K562 (cell line): ENCODE results near the gene DOCK6. TPM values are rescaled to one million over a fixed set of nuclear protein-coding genes. Genes with fewer than 3 reads are reported as not detected.
A peak's percentile ranks its signal among the peaks of the same experiment; 100 is the strongest.

Experiments
- ATAC-seq: fragments of 200-7000 bp; cut with Tn5 transposase; 3 replicates; pipeline ENCODE4 v1.9.1; 2020; ENCODE audit warnings: moderate library complexity
- BruUV-seq: library from RNA; stranded (reverse); fragments of 400-500 nt; replicated peaks from 2 replicates; lab custom pipeline; 2021; lab: Mats Ljungman, UMichigan
- CTCF ChIA-PET: fragments of 300-600 bp; formaldehyde crosslinking; extraction: SDS; loops from one replicate; lab custom pipeline; 2021; ENCODE audit warnings: low intra/inter-chr PET ratio; lab: Yijun Ruan, JAX
- POLR2A ChIA-PET: fragments of 300-600, 350-650 bp; sonication (Branson Sonifier 250); formaldehyde crosslinking; extraction: SDS; loops from one replicate; lab custom pipeline; 2021; ENCODE audit warnings: antibody characterized with exemption, inconsistent platforms; lab: Yijun Ruan, JAX
- DNase-seq, 4 experiments: peaks; one replicate each; pipeline versions ENCODE4 v3.0.0 to v3.0.0-alpha.2; 2011 to 2018; ENCODE audit warnings: low spot score in 3 of 4, mixed read lengths in 3 of 4; ENCODE audit errors: extremely low read depth in 1 of 4
- FAIRE-seq: peaks from 2 replicates; lab custom pipeline; 2011; peaks lifted over from hg19 to GRCh38; lab: Jason Lieb, UNC
- H2AFZ ChIP-seq: 2 replicates; pipeline ENCODE4 v1.6.0; 2011; ENCODE audit warnings: low read depth, low read length, control low read depth, inconsistent platforms
- H3K27ac ChIP-seq: fragments of 200-600 bp; 3 replicates; pipeline ENCODE4 v1.8.0; 2011; ENCODE audit warnings: low read depth, mild to moderate bottlenecking, control low read depth, inconsistent platforms, low read length, moderate library complexity, mixed read lengths; ENCODE audit errors: extremely low read depth
- H3K27me3 ChIP-seq, 2 experiments: fragments of 300-600 bp in 1 of 2; 2 replicates in 1 of 2; 3 replicates in 1 of 2; pipeline versions ENCODE4 v1.6.0 to v1.8.0; 2011; ENCODE audit warnings: inconsistent platforms in 2 of 2, low read length in 2 of 2, mild to moderate bottlenecking in 1 of 2, mixed read lengths in 1 of 2, moderate library complexity in 1 of 2; ENCODE audit not compliant: control insufficient read depth in 2 of 2, insufficient read depth in 2 of 2
- H3K36me3 ChIP-seq: fragments of 300-600 bp; 3 replicates; pipeline ENCODE4 v1.8.0; 2011; ENCODE audit warnings: mild to moderate bottlenecking, low read length, inconsistent platforms; ENCODE audit not compliant: control insufficient read depth, insufficient read depth
- H3K4me1 ChIP-seq, 2 experiments: fragments of 200-600 bp in 1 of 2; replicated peaks in 1 of 2; 2 replicates in 1 of 2; 3 replicates in 1 of 2; pipeline versions ENCODE4 v1.5.1 to v1.8.0; 2011; ENCODE audit warnings: inconsistent platforms in 2 of 2, low read length in 2 of 2, mild to moderate bottlenecking in 1 of 2, mixed read lengths in 1 of 2, moderate library complexity in 1 of 2; ENCODE audit not compliant: control insufficient read depth in 2 of 2, insufficient read depth in 2 of 2
- H3K4me2 ChIP-seq: 2 replicates; pipeline ENCODE4 v1.6.1; 2011; ENCODE audit warnings: low read length, control low read depth, inconsistent platforms, mixed read lengths; ENCODE audit not compliant: insufficient read depth
- H3K4me3 ChIP-seq: fragments of 200-600 bp; sonication (generic), shearing (Covaris generic); 2 replicates; pipeline ENCODE4 v1.5.1; 2016; ENCODE audit warnings: control low read depth, inconsistent platforms
- H3K79me2 ChIP-seq: fragments of 200-600 bp; 3 replicates; pipeline ENCODE4 v1.8.0; 2011; ENCODE audit warnings: low read length, inconsistent platforms; ENCODE audit not compliant: control insufficient read depth, insufficient read depth
- H3K9ac ChIP-seq, 2 experiments: 2 replicates each; pipeline versions ENCODE4 v1.6.0 to v1.6.1; 2011; ENCODE audit warnings: low read depth in 2 of 2, low read length in 2 of 2, control low read depth in 1 of 2, inconsistent platforms in 1 of 2, mild to moderate bottlenecking in 1 of 2, mixed read lengths in 1 of 2; ENCODE audit not compliant: insufficient read depth in 1 of 2
- H3K9me1 ChIP-seq: one replicate; pipeline ENCODE4 v1.6.0; 2011; ENCODE audit warnings: inconsistent platforms, mild to moderate bottlenecking, low read length, moderate library complexity; ENCODE audit not compliant: control insufficient read depth, insufficient read depth
- H3K9me3 ChIP-seq: replicated peaks from 2 replicates; pipeline ENCODE4 v1.5.1; 2011; ENCODE audit warnings: low read depth, low read length, inconsistent platforms; ENCODE audit not compliant: control insufficient read depth, insufficient read depth
- H4K20me1 ChIP-seq: replicated peaks from 2 replicates; pipeline ENCODE4 v1.6.1; 2011; ENCODE audit warnings: low read length, inconsistent platforms, mixed read lengths; ENCODE audit not compliant: control insufficient read depth, insufficient read depth
- MAZ ChIP-seq, 2 experiments: fragments of 450-650 bp in 1 of 2; sonication (generic) in 1 of 2; formaldehyde crosslinking; IDR thresholded peaks in 1 of 2; conservative IDR thresholded peaks in 1 of 2; 2 replicates each; pipeline versions ENCODE4 v1.4.0 to v1.5.0; 2020; ENCODE audit warnings: mild to moderate bottlenecking in 1 of 2, missing genetic modification reagents in 1 of 2
- NFATC3 ChIP-seq: fragments of 450-650 bp; IDR thresholded peaks from 2 replicates; pipeline ENCODE4 v1.6.1; 2017; ENCODE audit warnings: mild to moderate bottlenecking
- NFRKB ChIP-seq: fragments of 450-650 bp; IDR thresholded peaks from 2 replicates; pipeline ENCODE4 v1.6.1; 2016; ENCODE audit warnings: low read depth
- PHTF2 ChIP-seq: fragments of 250-450 bp; sonication (Bioruptor Pico); IDR thresholded peaks from 2 replicates; pipeline ENCODE4 v1.5.0; 2021; ENCODE audit warnings: mild to moderate bottlenecking
- RUNX1 ChIP-seq: sonication (generic); IDR thresholded peaks from 2 replicates; pipeline ENCODE4 v1.6.1; 2016; ENCODE audit warnings: antibody characterized with exemption, low read depth
- SIRT6 ChIP-seq: IDR thresholded peaks from one replicate; pipeline ENCODE4 v1.6.1; 2012; ENCODE audit warnings: low read depth, mild to moderate bottlenecking, control low read depth, inconsistent platforms, low read length, moderate library complexity
- SMARCC2 ChIP-seq: fragments of 450-650 bp; IDR thresholded peaks from 2 replicates; pipeline ENCODE4 v1.6.1; 2017; ENCODE audit warnings: antibody characterized with exemption, moderate library complexity, mild to moderate bottlenecking, low read depth
- ZSCAN29 ChIP-seq: fragments of 450-650 bp; IDR thresholded peaks from 2 replicates; pipeline ENCODE4 v1.6.1; 2017
- WGBS: fragments of 100-300 bp; shearing (Covaris generic); methylation state at CpG from one replicate; pipeline ENCODE4 v1.1.6; 2016; ENCODE audit warnings: low coverage, mixed read lengths; ENCODE audit not compliant: insufficient coverage; ENCODE audit errors: missing lambda C conversion rate; 5-methylcytosine and 5-hydroxymethylcytosine counted together
- in situ Hi-C: fragments of 300-500 bp; cut with MboI; formaldehyde crosslinking; loops from 4 replicates; pipeline ENCODE4 v1.15.0; 2018; ENCODE audit warnings: inconsistent platforms, mixed read lengths
- intact Hi-C: fragments of 100-400 bp; cut with micrococcal nuclease; formaldehyde crosslinking; loops from 2 replicates; pipeline ENCODE4 v1.14.2; 2022
- polyA plus RNA-seq, 8 experiments: library from polyadenylated mRNA; depleted of rRNA in 4 of 8; stranded (reverse) in 5 of 8; unstranded in 3 of 8; fragments of >200 nt; fragmentation: Nextera tagmentation in 2 of 8; fragmentation: Illumina TruSeq in 1 of 8; extraction: Ambion mirVana in 2 of 8; extraction: Trizol in 1 of 8; gene quantifications; 2 replicates each; pipeline versions ENCODE4 v1.2.1 to v1.2.3, GENCODE V29; 2011 to 2014; ENCODE audit warnings: inconsistent platforms in 1 of 8, missing spikeins in 1 of 8
- total RNA-seq, 7 experiments: library from RNA; depleted of rRNA in 6 of 7; stranded (reverse); fragments of >200 nt in 6 of 7; fragmentation: Illumina TruSeq in 2 of 7; extraction: Trizol in 2 of 7; gene quantifications; 2 replicates each; pipeline versions ENCODE4 v1.2.1 to v1.2.3, GENCODE V29; 2011 to 2021; ENCODE audit warnings: low replicate concordance in 1 of 7
- TF ChIP-seq, protein P1 (sequence below): sonication (generic); formaldehyde crosslinking; IDR thresholded peaks from 2 replicates; pipeline ENCODE4 v1.5.0; 2020; ENCODE audit warnings: missing genetic modification reagents

The DOCK6 gene
- total and polyA plus RNA-seq, 9 of the 15 experiments (the other 6 are each of a cell fraction or from before 2014, with no cell fraction given), result 0.35 to 19.3 (median 3.8) TPM

- in situ Hi-C loops, result no loop called here
- Histone ChIP-seq H3K9ac (peak overlapping the region in 1 of 2 experiments; percentile 79; a peak in 1 of 4 replicates), H3K36me3 (peaks cover 39% of the 10 kb centered on the region), H4K20me1 (0 out of 2 replicates have a peak, but pooled peaks cover 3% of the 10 kb centered on the region), H2AFZ (no peak overlapping the region), H3K27ac (no peak overlapping the region), H3K27me3 (no peaks in the 10 kb centered on the region), H3K4me3 (no peak overlapping the region), H3K9me1 (peaks cover 2% of the 10 kb centered on the region), H3K4me1 (peaks cover 11 to 63% of the 10 kb centered on the region in 2 experiments; a peak in 4 of 5 replicates), H3K79me2 (peaks cover 15% of the 10 kb centered on the region), H3K9me3 (0 out of 2 replicates have a peak, but pooled peaks cover 1% of the 10 kb centered on the region), H3K4me2 (no peak overlapping the region)
- intact Hi-C loops, result loop anchor here (5.0 kb wide), 1 partner anchor 38 kb away; the partner anchor contains the start of gene SPC24
- no TSS peak for BruUV-seq
- no peak for DNase-seq
- 76% methylated on average over 10 of the region's 12 CpGs for WGBS
- no peak for ATAC-seq
- CTCF ChIA-PET, result no interaction called here
- FAIRE-seq, result no peak
- TF ChIP-seq SIRT6, result no peak
- no peak for TF ChIP-seq PHTF2 (CRISPR knock-in tag)
- TF ChIP-seq MAZ (CRISPR knock-in tag; conservative IDR thresholded peaks at IDR 0.05 in 1 of 2, IDR thresholded peaks at IDR 0.05 in 1 of 2), result no peak
- no peak for TF ChIP-seq SMARCC2
- no peak for TF ChIP-seq NFRKB
- no peak for TF ChIP-seq NFATC3
- TF ChIP-seq RUNX1, result no peak
- TF ChIP-seq, protein P1, sequence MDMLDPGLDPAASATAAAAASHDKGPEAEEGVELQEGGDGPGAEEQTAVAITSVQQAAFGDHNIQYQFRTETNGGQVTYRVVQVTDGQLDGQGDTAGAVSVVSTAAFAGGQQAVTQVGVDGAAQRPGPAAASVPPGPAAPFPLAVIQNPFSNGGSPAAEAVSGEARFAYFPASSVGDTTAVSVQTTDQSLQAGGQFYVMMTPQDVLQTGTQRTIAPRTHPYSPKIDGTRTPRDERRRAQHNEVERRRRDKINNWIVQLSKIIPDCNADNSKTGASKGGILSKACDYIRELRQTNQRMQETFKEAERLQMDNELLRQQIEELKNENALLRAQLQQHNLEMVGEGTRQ (CRISPR knock-in tag), result no peak
- TF ChIP-seq ZSCAN29, result no peak
- POLR2A ChIA-PET, result interaction anchor here (2.5 kb wide), 1 partner anchor 10 kb away, joined by 6 read pairs; no protein-coding TSS in a partner anchor
These were observed 66.6 kb downstream of the DOCK6 start for GRCh38 chr19:11195681-11196080.
